Activated CD4-positive, alpha-beta T cell treated with anti-CD3 and anti-CD28 coated beads, Interleukin-2, amount 10 ng/mL, durations not matched to agents 7 days and 5 days (primary cell): ENCODE data around the gene NCOA1. TPM values are rescaled to one million over a fixed set of nuclear protein-coding genes. Genes with fewer than 3 reads are reported as not detected.

Source experiments
- CTCF ChIA-PET: fragments of 350-600 bp; sonication (Branson Sonifier 250); formaldehyde crosslinking; loops from one replicate; lab custom pipeline; 2021; ENCODE audit warnings: antibody characterized with exemption; lab: Charles Lee
- POLR2A ChIA-PET: fragments of 350-600 bp; sonication (Branson Sonifier 250); formaldehyde crosslinking; loops from one replicate; lab custom pipeline; 2021; ENCODE audit warnings: antibody characterized with exemption; lab: Charles Lee
- DNase-seq: peaks from one replicate; pipeline ENCODE4 v3.0.0-alpha.2; 2020
- H3K27ac Mint-ChIP-seq: one replicate; pipeline ENCODE4 v1.8.0; 2021; ENCODE audit warnings: mild to moderate bottlenecking, moderate library complexity, mixed read lengths
- H3K27me3 Mint-ChIP-seq: one replicate; pipeline ENCODE4 v1.8.0; 2021; ENCODE audit warnings: mixed read lengths
- H3K36me3 Mint-ChIP-seq: one replicate; pipeline ENCODE4 v1.8.0; 2021; ENCODE audit warnings: low read depth, mixed read lengths
- H3K4me1 Mint-ChIP-seq: one replicate; pipeline ENCODE4 v1.8.0; 2021; ENCODE audit warnings: mixed read lengths
- H3K4me3 Mint-ChIP-seq: one replicate; pipeline ENCODE4 v1.8.0; 2021; ENCODE audit warnings: mild to moderate bottlenecking, moderate library complexity, mixed read lengths
- H3K9me3 Mint-ChIP-seq: one replicate; pipeline ENCODE4 v1.8.0; 2021; ENCODE audit warnings: mixed read lengths
- total RNA-seq, 2 experiments: library from RNA; stranded (reverse); gene quantifications; one replicate each; pipeline ENCODE4 v1.2.3, GENCODE V29; 2021

NCOA1 gene
- total RNA-seq, 2 experiments from 2014 or later, result 18.4 to 22.8 TPM

DNA sequence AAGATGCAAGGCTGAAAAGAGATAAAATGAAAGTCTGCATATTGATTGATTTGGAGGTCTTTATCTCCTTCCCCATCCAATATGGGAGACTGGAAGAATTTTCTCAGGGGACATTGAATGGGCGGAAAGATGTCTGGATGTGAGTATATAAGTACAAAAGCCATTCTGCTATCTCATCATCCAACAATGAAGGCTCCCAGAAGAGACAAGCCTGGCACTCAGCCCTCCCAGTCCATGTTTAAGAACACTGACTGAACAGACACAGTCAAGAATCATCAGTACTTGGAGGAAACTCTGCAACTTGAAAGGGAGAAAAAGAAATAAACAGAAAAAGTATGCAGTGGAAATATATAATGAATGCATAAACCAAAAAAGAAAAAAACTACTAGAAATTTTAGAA, 221.2 kb downstream of the NCOA1 start:
- Mint-ChIP-seq H3K9me3 (peaks cover 3% of the 10 kb centered on the region), H3K27ac (no peak overlapping the region), H3K4me3 (no peak overlapping the region), H3K4me1 (no peaks in the 10 kb centered on the region), H3K27me3 (no peaks in the 10 kb centered on the region), H3K36me3 (peaks cover 33% of the 10 kb centered on the region)
- DNase-seq, result no peak
- ChIA-PET POLR2A (no interaction called here), CTCF (no interaction called here)

DNA sequence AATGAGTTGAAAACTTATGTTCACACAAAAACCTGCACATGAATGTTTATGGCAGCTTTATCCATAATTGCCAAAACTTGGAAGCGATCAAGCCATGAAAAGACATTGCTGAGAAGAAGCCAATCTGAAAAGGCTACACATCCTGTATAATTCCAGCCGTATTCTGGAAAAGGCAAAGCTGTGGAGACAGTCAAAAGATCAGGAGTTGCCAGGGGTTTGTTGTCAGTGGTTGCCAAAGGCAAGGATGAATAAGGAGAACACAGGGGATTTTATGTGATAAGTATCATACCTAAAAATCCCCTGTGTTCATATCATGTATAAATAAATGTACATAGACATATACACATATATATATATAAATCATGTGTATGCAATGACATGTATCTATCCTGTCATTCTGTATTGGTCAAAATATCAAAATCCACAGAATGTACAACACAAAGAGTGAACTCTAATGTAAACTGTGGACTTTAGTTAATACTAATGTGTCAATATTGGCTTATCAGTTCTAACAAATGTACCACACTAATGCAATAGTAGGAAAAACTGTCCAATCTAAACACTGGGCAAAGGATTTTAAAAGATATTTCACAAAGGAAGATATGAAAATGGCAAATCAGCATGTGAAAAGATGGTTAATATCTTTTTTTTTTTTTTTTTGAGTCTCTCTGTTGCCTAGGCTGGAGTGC, 226.4 kb downstream of the NCOA1 start:
- DNase-seq, result no peak
- CTCF ChIA-PET, result no interaction called here
- no peaks in the 10 kb centered on the region for H3K27me3 Mint-ChIP-seq
- POLR2A ChIA-PET, result no interaction called here
- H3K4me3 Mint-ChIP-seq, result no peak overlapping the region
- H3K9me3 Mint-ChIP-seq, result peaks cover 3% of the 10 kb centered on the region
- H3K27ac Mint-ChIP-seq, result no peak overlapping the region
- no peaks in the 10 kb centered on the region for H3K4me1 Mint-ChIP-seq
- H3K36me3 Mint-ChIP-seq, result peaks cover 21% of the 10 kb centered on the region

GRCh38 chr2:24720310-24720709, 229.3 kb downstream of the NCOA1 start:
- Mint-ChIP-seq H3K4me3 (no peak overlapping the region), H3K27me3 (no peaks in the 10 kb centered on the region), H3K36me3 (peaks cover 10% of the 10 kb centered on the region), H3K4me1 (no peaks in the 10 kb centered on the region), H3K27ac (no peak overlapping the region), H3K9me3 (peaks cover 3% of the 10 kb centered on the region)
- ChIA-PET CTCF (no interaction called here), POLR2A (no interaction called here)
- no peak for DNase-seq

- H3K4me3 Mint-ChIP-seq, result no peak overlapping the region
- H3K27me3 Mint-ChIP-seq, result no peaks in the 10 kb centered on the region
- POLR2A ChIA-PET, result no interaction called here
- CTCF ChIA-PET, result no interaction called here
- H3K27ac Mint-ChIP-seq, result no peak overlapping the region
- peaks cover 10% of the 10 kb centered on the region for H3K36me3 Mint-ChIP-seq
- no peaks in the 10 kb centered on the region for H3K4me1 Mint-ChIP-seq
- no peak for DNase-seq
- peaks cover 3% of the 10 kb centered on the region for H3K9me3 Mint-ChIP-seq
Measured at GRCh38 chr2:24721470-24721869, 230.4 kb downstream of the NCOA1 start.

GRCh38 chr2:24722141-24722790, 231.2 kb downstream of the NCOA1 start:
- POLR2A ChIA-PET, result no interaction called here
- Mint-ChIP-seq H3K9me3 (no peaks in the 10 kb centered on the region), H3K27ac (no peak overlapping the region), H3K4me3 (no peak overlapping the region), H3K27me3 (no peaks in the 10 kb centered on the region), H3K4me1 (no peaks in the 10 kb centered on the region), H3K36me3 (peaks cover 2% of the 10 kb centered on the region)
- CTCF ChIA-PET, result no interaction called here
- DNase-seq, result no peak

DNA sequence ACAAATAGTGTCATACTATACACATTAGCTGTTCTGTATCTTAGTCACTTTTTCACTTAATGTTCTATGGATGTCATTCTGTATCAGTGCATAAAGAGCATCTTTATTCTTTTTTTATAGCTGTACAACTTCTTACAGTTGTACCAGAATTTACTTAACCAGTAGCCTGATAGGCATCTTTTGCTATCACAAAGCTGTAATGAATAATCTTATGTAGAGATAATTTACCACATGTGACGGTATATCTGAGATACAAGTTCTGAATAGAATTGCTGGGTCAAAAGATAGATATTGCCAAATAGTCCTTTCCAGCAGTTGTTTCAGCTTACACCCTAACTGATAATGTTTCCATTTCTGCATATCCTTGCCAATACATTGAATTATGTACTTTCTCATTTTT, 232.1 kb downstream of the NCOA1 start:
- H3K27ac Mint-ChIP-seq, result no peak overlapping the region
- H3K27me3 Mint-ChIP-seq, result no peaks in the 10 kb centered on the region
- H3K9me3 Mint-ChIP-seq, result no peaks in the 10 kb centered on the region
- no peak overlapping the region for H3K4me3 Mint-ChIP-seq
- no peaks in the 10 kb centered on the region for H3K4me1 Mint-ChIP-seq
- CTCF ChIA-PET, result interaction anchor here (1.1 kb wide), 1 partner anchor 57 kb away, joined by 3 read pairs; no protein-coding TSS in a partner anchor
- POLR2A ChIA-PET, result no interaction called here
- no peak for DNase-seq
- peaks cover 2% of the 10 kb centered on the region for H3K36me3 Mint-ChIP-seq

GRCh38 chr2:24723665-24724064, 232.6 kb downstream of the NCOA1 start:
- H3K4me3 Mint-ChIP-seq, result no peak overlapping the region
- DNase-seq, result no peak
- ChIA-PET CTCF (interaction anchor here (1.1 kb wide), 1 partner anchor 57 kb away, joined by 3 read pairs; no protein-coding TSS in a partner anchor), POLR2A (no interaction called here)
- peaks cover 2% of the 10 kb centered on the region for H3K36me3 Mint-ChIP-seq
- H3K4me1 Mint-ChIP-seq, result no peaks in the 10 kb centered on the region
- H3K9me3 Mint-ChIP-seq, result no peaks in the 10 kb centered on the region
- H3K27ac Mint-ChIP-seq, result no peak overlapping the region
- H3K27me3 Mint-ChIP-seq, result no peaks in the 10 kb centered on the region

DNA sequence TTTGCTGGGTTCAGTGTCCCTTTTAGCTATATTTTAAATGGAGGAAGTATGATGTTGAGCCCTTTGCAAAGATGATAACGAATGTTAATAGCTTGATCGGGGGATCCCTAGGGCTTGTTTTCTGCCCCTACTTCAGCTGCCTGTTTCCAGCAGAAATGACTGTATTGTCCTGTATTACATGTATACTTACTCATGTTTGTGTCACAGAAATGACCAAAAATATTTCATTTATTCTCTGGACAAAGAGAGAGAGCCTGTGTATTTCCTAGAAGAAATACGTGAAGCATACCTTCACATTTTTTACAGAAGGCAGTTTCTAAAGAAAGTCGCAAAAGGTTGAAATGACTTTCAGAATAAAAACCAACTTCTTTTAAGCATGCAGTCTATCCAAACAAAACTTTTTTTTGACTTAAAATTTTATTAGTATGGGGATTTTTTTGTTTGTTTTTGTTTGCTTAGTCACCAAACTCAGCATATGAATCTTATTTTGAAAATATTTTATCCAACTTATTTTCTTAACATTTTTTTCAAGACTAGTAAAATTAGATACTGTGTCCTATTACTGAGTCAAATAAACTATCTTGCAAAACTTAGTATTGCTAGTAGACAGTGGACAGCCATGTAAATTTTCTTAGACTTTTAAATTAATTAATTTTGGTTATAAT, 233.2 kb downstream of the NCOA1 start:
- Mint-ChIP-seq H3K9me3 (no peaks in the 10 kb centered on the region), H3K4me3 (no peak overlapping the region), H3K27ac (no peak overlapping the region), H3K27me3 (no peaks in the 10 kb centered on the region), H3K4me1 (no peaks in the 10 kb centered on the region), H3K36me3 (peaks cover 2% of the 10 kb centered on the region)
- POLR2A ChIA-PET, result no interaction called here
- no peak for DNase-seq
- CTCF ChIA-PET, result interaction anchor here (1.1 kb wide), 1 partner anchor 58 kb away, joined by 3 read pairs; no protein-coding TSS in a partner anchor

GRCh38 chr2:24725956-24726355, 234.9 kb downstream of the NCOA1 start:
- Mint-ChIP-seq H3K27me3 (no peaks in the 10 kb centered on the region), H3K4me1 (no peaks in the 10 kb centered on the region), H3K36me3 (peaks cover 7% of the 10 kb centered on the region), H3K4me3 (no peak overlapping the region), H3K27ac (no peak overlapping the region), H3K9me3 (no peaks in the 10 kb centered on the region)
- ChIA-PET POLR2A (no interaction called here), CTCF (interaction anchor here (0.5 kb wide), 1 partner anchor 386 kb away, joined by 3 read pairs; no protein-coding TSS in a partner anchor)
- DNase-seq, result no peak

DNA sequence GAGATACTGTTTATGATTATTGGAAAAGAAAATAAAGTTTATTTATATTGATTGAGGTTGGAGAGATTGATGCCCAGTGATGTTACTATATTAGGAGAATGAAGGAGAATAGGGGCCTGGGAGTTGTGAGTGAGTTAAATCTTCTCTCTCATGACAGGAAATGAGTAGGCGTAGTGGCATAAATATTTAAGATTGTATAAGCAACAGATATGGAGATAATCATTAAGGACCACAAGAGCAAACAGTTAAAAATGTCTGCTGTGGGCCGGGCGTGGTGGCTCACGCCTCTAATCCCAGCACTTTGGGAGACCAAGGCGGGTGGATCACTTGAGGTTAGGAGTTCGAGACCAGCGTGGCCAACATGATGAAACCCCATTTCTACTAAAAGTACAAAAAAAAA, 239.4 kb downstream of the NCOA1 start:
- no peaks in the 10 kb centered on the region for H3K27me3 Mint-ChIP-seq
- H3K9me3 Mint-ChIP-seq, result no peaks in the 10 kb centered on the region
- POLR2A ChIA-PET, result no interaction called here
- no peak overlapping the region for H3K4me3 Mint-ChIP-seq
- CTCF ChIA-PET, result interaction anchor here (0.6 kb wide), 2 partner anchors 10 to 47 kb away, joined by 3 to 4 read pairs; no protein-coding TSS in a partner anchor
- no peak overlapping the region for H3K27ac Mint-ChIP-seq
- H3K36me3 Mint-ChIP-seq, result peaks cover 4% of the 10 kb centered on the region
- H3K4me1 Mint-ChIP-seq, result no peaks in the 10 kb centered on the region
- no peak for DNase-seq

DNA sequence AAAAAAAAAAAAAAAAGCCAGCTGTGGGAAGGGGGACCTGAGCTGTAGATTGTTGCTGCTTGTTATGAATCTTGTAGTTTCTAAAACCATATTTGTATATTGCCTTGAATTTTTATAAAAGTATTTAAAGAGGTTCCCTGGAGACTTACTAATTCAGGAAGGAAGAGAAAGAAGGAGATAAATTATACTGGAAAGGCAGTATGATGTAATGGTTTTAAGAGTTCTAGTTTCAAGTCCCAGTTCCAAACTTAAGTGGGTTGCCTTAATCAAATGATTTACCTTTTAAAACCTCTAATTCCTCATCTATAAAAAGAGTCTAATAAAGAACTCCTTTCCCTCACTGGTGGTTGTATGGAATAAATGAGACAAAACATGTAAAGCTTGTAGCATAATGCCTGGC, 240.0 kb downstream of the NCOA1 start:
- no peaks in the 10 kb centered on the region for H3K4me1 Mint-ChIP-seq
- H3K36me3 Mint-ChIP-seq, result peaks cover 4% of the 10 kb centered on the region
- H3K9me3 Mint-ChIP-seq, result no peaks in the 10 kb centered on the region
- no peak overlapping the region for H3K27ac Mint-ChIP-seq
- CTCF ChIA-PET, result interaction anchor here (0.6 to 0.7 kb wide), 2 partner anchors 9 to 12 kb away, joined by 4 read pairs; no protein-coding TSS in a partner anchor
- no peak overlapping the region for H3K4me3 Mint-ChIP-seq
- no peak for DNase-seq
- POLR2A ChIA-PET, result no interaction called here
- H3K27me3 Mint-ChIP-seq, result no peaks in the 10 kb centered on the region

- H3K4me3 Mint-ChIP-seq, result no peak overlapping the region
- ChIA-PET POLR2A (no interaction called here), CTCF (no interaction called here)
- peaks cover 4% of the 10 kb centered on the region for H3K36me3 Mint-ChIP-seq
- no peaks in the 10 kb centered on the region for H3K9me3 Mint-ChIP-seq
- no peaks in the 10 kb centered on the region for H3K4me1 Mint-ChIP-seq
- no peak for DNase-seq
- no peak overlapping the region for H3K27ac Mint-ChIP-seq
- no peaks in the 10 kb centered on the region for H3K27me3 Mint-ChIP-seq
Measured at GRCh38 chr2:24731923-24732322, 240.9 kb downstream of the NCOA1 start.

- no peak for DNase-seq
- POLR2A ChIA-PET, result no interaction called here
- Mint-ChIP-seq H3K4me3 (no peak overlapping the region), H3K27me3 (no peaks in the 10 kb centered on the region), H3K36me3 (peaks cover 2% of the 10 kb centered on the region), H3K27ac (no peak overlapping the region), H3K9me3 (no peaks in the 10 kb centered on the region), H3K4me1 (no peaks in the 10 kb centered on the region)
- CTCF ChIA-PET, result no interaction called here
Measured at GRCh38 chr2:24734741-24735140, 243.7 kb downstream of the NCOA1 start.
